Gastrocnemius medialis (tissue), 4 donors: ENCODE results near the gene FAN1. TPM values are rescaled to one million over a fixed set of nuclear protein-coding genes. Genes with fewer than 3 reads are reported as not detected.

Experiments
- ATAC-seq, 2 donors: fragments of 150-250 bp; one replicate each; pipeline ENCODE4 v1.9.1; 2016
- DNase-seq, 2 donors: peaks; one replicate each; pipeline ENCODE4 v3.0.0-alpha.2; 2019
- H3K27ac ChIP-seq, 4 donors: fragments of 200-600 bp; sonication (generic); 1 replicate in 1 of 4; 2 replicates in 3 of 4; pipeline ENCODE4 v1.5.1; 2016 to 2018; ENCODE audit warnings: mild to moderate bottlenecking in 2 of 4, moderate library complexity in 1 of 4
- H3K27me3 ChIP-seq, 3 donors: fragments of 200-600 bp; sonication (generic) in 2 of 3; 1 replicate in 1 of 3; 2 replicates in 2 of 3; pipeline versions ENCODE4 v1.5.1 to v1.6.0; 2016 to 2019; ENCODE audit warnings: mild to moderate bottlenecking in 1 of 3, moderate library complexity in 1 of 3
- H3K36me3 ChIP-seq, 2 donors: fragments of 200-600 bp; sonication (generic) in 1 of 2; one replicate each; pipeline ENCODE4 v1.5.1; 2017 to 2018
- H3K4me1 ChIP-seq, 2 donors: fragments of 200-600 bp; sonication (generic) in 1 of 2; one replicate each; pipeline ENCODE4 v1.5.1; 2016 to 2017; ENCODE audit warnings: mild to moderate bottlenecking in 2 of 2
- H3K4me3 ChIP-seq, 4 donors: fragments of 200-600 bp; sonication (generic) in 3 of 4; 1 replicate in 1 of 4; 2 replicates in 3 of 4; pipeline ENCODE4 v1.5.1; 2016 to 2019; ENCODE audit warnings: mild to moderate bottlenecking in 2 of 4
- H3K9me3 ChIP-seq, 3 donors: fragments of 200-600 bp; sonication (generic) in 2 of 3; 1 replicate in 1 of 3; 2 replicates in 2 of 3; pipeline ENCODE4 v1.5.1; 2016 to 2019
- POLR2A ChIP-seq, 2 donors: fragments of 450-650 bp; IDR thresholded peaks; one replicate each; pipeline ENCODE4 v1.6.1; 2017; ENCODE audit warnings: antibody characterized with exemption in 2 of 2, mild to moderate bottlenecking in 2 of 2, moderate library complexity in 2 of 2
- in situ Hi-C, 4 donors: fragments of 200-750 bp; cut with MboI; loops; one replicate each; pipeline versions ENCODE4 v1.15.0 to v1.8.0; 2017; ENCODE audit warnings: low sequenced_read_pairs in 4 of 4
- intact Hi-C: fragments of 100-400 bp; cut with DNase I; formaldehyde crosslinking; loops from one replicate; pipeline ENCODE4 v1.15.1; 2023; ENCODE audit warnings: low total_unique reads
- total RNA-seq, 4 donors: library from RNA; depleted of rRNA; stranded (reverse); fragments of >200 nt; gene quantifications; one replicate each; pipeline versions ENCODE4 v1.1.0 to v1.2.3, GENCODE V29; 2016
- TF ChIP-seq, protein P1 (sequence below), 5 experiments: fragments of 450-650 bp in 3 of 5; fragments of 200-600 bp in 2 of 5; sonication (generic) in 2 of 5; IDR thresholded peaks in 4 of 5; conservative IDR thresholded peaks in 1 of 5; 1 replicate in 4 of 5; 2 replicates in 1 of 5; pipeline ENCODE4 v1.5.1; 2016 to 2019; ENCODE audit warnings: antibody characterized with exemption in 5 of 5, mild to moderate bottlenecking in 3 of 5, moderate library complexity in 3 of 5

FAN1 gene
- total RNA-seq, 4 donors from 2014 or later, result 20.0 to 27.5 (median 25.3) TPM

DNA sequence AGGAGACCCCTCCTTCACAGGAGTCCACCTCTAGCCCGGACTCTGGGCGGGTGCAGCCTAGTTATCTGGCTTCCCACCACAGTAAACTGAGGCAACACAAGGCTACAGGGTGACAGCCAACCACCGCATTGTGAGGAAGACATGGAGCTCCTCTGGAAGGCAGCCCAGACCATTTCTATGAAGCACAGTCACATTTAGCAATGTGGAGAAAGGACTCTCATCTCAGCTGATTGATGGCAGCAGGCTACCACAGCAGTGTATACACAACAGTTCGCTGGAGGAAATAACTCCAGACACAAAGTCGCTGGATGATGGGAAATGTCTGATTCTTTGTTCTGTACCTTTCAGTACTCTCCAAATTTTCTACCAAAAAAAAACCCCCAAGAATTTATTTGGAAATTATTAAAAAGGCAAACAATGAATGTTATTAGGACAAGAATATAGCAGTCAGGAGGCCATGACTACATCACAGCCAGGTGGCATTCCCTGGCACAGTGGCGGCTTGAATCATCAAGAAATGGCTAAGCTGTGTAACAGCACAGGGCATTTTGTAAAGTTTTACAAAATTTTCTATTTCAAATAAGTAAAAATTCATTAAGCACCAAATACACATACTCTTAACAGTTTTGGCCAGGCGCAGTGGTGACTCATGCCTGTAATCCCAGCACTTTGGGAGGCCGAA is 40.1 kb downstream of the FAN1 start:
- DNase-seq (no peak), ATAC-seq (peak; percentile 57 to 69)
- no peak for TF ChIP-seq POLR2A (IDR thresholded peaks at IDR 0.05)
- TF ChIP-seq, protein P1, sequence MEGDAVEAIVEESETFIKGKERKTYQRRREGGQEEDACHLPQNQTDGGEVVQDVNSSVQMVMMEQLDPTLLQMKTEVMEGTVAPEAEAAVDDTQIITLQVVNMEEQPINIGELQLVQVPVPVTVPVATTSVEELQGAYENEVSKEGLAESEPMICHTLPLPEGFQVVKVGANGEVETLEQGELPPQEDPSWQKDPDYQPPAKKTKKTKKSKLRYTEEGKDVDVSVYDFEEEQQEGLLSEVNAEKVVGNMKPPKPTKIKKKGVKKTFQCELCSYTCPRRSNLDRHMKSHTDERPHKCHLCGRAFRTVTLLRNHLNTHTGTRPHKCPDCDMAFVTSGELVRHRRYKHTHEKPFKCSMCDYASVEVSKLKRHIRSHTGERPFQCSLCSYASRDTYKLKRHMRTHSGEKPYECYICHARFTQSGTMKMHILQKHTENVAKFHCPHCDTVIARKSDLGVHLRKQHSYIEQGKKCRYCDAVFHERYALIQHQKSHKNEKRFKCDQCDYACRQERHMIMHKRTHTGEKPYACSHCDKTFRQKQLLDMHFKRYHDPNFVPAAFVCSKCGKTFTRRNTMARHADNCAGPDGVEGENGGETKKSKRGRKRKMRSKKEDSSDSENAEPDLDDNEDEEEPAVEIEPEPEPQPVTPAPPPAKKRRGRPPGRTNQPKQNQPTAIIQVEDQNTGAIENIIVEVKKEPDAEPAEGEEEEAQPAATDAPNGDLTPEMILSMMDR (IDR thresholded peaks at IDR 0.05 in 4 of 5, conservative IDR thresholded peaks at IDR 0.05 in 1 of 5), result no peak
- Histone ChIP-seq H3K4me1 (no peaks in the 10 kb centered on the region), H3K27ac (peak overlapping the region in 3 of 4 donors; percentile 21 to 46 (median 26)), H3K9me3 (no peaks in the 10 kb centered on the region), H3K27me3 (no peaks in the 10 kb centered on the region), H3K36me3 (peaks cover 4 to 98% of the 10 kb centered on the region in 2 donors), H3K4me3 (no peak overlapping the region)
- intact Hi-C loops, result no loop called here
- in situ Hi-C loops, result no loop called here

DNA sequence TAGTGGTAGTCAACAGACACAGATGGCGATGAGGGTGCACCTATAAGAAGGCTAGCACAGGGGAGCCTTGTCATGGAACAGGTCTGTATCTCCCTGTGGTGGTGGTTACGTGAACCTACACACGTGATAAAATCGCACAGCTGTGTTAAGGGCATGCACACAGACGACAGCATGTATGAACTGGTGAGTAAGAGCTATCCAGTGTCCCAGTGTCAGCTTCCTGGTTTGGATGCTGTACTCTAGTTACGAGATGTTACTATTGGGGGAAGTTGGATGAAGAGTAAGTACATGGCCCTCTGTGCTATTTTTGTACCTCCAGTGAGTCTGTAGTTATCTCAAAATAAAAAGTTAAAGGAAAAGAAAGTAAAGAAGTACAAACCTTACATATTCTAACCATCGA is 49.5 kb downstream of the FAN1 start:
- peaks cover 0 to 73% of the 10 kb centered on the region in 2 donors for H3K36me3 ChIP-seq
- H3K4me1 ChIP-seq, result peaks cover 14 to 36% of the 10 kb centered on the region in 2 donors
- peak; percentile 89 to 97 for ATAC-seq
- no peak for TF ChIP-seq POLR2A (IDR thresholded peaks at IDR 0.05)
- TF ChIP-seq, protein P1 (IDR thresholded peaks at IDR 0.05 in 4 of 5, conservative IDR thresholded peaks at IDR 0.05 in 1 of 5), result no peak
- H3K4me3 ChIP-seq, result no peak overlapping the region
- H3K9me3 ChIP-seq, result no peaks in the 10 kb centered on the region
- DNase-seq, result peak; percentile 36 to 75
- intact Hi-C loops, result no loop called here
- peak overlapping the region; percentile 83 to 95 (median 84) for H3K27ac ChIP-seq
- no peaks in the 10 kb centered on the region for H3K27me3 ChIP-seq
- in situ Hi-C loops, result loop anchor here in 2 of 4 donors (25.0 kb wide), 2 partner anchors 384 to 409 kb away; partner anchors contain the start of gene KLF13 (in 1 of the 2)

DNA sequence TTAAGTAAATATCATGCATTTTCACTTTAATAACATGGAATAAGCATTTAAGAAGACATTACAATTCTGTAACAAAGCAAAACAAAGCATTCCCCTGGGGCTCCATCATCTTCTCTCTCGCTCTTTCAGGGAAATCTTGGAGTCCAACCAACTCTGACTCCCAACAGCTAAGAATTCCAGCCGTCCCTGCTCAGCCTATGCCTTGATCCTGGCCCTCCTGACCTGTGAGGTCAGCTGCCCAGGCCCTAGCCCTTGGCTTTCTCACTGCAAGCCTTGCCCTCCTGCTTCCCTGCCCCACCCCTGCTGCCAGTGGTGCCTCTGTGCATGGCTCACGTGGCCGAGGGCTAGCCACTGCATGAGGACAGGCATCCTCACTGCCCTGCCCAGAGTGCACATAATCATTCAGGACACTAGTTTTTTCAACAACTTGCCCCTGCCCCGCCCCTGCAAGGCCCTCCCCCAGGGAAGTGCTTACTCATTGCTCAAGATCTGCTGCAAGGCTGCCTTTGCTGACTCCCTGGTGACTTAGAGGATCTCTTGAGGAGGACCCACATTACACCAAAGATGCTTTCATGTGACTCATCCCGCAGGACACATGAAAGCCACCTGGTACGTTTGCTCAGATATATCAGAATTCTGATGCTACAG is 50.1 kb downstream of the FAN1 start:
- in situ Hi-C loops, result loop anchor here in 2 of 4 donors (25.0 kb wide), 2 partner anchors 383 to 408 kb away; partner anchors contain the start of gene KLF13 (in 1 of the 2)
- Histone ChIP-seq H3K27ac (peak overlapping the region; percentile 83 to 95 (median 84)), H3K9me3 (no peaks in the 10 kb centered on the region), H3K36me3 (peaks cover 0 to 73% of the 10 kb centered on the region in 2 donors), H3K4me1 (peaks cover 14 to 38% of the 10 kb centered on the region in 2 donors), H3K4me3 (no peak overlapping the region), H3K27me3 (no peaks in the 10 kb centered on the region)
- DNase-seq, result peak; percentile 30 to 80
- peak; percentile 66 to 73 for ATAC-seq
- intact Hi-C loops, result no loop called here
- TF ChIP-seq, protein P1 (IDR thresholded peaks at IDR 0.05 in 4 of 5, conservative IDR thresholded peaks at IDR 0.05 in 1 of 5), result no peak
- TF ChIP-seq POLR2A (IDR thresholded peaks at IDR 0.05), result peak in 1 of 2 donors; percentile 24

DNA sequence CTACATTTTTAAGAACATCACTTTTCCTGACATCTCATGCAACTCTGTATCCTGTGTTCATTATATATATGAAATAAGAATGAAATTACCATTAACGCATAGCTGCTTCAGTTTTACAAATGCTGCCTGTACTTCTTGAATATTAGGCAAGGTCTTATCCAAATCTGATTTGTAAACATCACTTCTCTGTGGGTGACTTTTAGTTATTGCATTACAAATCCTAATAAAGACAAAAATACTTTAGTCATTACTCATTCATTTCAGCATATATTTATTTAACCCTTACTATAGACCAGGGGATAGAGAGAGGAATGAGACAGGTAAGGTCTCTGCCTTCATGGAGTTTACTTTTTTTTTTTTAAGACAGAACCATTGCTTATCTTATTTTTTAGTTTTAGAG is 51.0 kb downstream of the FAN1 start:
- intact Hi-C loops (no loop called here), in situ Hi-C loops (loop anchor here in 2 of 4 donors (25.0 kb wide), 2 partner anchors 383 to 408 kb away; partner anchors contain the start of gene KLF13 (in 1 of the 2))
- Histone ChIP-seq H3K27ac (peak overlapping the region; percentile 83 to 95 (median 84)), H3K36me3 (peaks cover 0 to 70% of the 10 kb centered on the region in 2 donors), H3K27me3 (no peaks in the 10 kb centered on the region), H3K9me3 (no peaks in the 10 kb centered on the region), H3K4me1 (peaks cover 20 to 44% of the 10 kb centered on the region in 2 donors), H3K4me3 (no peak overlapping the region)
- TF ChIP-seq, protein P1 (IDR thresholded peaks at IDR 0.05 in 4 of 5, conservative IDR thresholded peaks at IDR 0.05 in 1 of 5), result no peak
- no peak for TF ChIP-seq POLR2A (IDR thresholded peaks at IDR 0.05)
- no peak for DNase-seq
- no peak for ATAC-seq
